ENCODE measurements around the gene CPT1A.

GRCh38 chr11:68753300-68753699 is 88.4 kb downstream of the CPT1A start:
- TF ChIP-seq, protein P1, sequence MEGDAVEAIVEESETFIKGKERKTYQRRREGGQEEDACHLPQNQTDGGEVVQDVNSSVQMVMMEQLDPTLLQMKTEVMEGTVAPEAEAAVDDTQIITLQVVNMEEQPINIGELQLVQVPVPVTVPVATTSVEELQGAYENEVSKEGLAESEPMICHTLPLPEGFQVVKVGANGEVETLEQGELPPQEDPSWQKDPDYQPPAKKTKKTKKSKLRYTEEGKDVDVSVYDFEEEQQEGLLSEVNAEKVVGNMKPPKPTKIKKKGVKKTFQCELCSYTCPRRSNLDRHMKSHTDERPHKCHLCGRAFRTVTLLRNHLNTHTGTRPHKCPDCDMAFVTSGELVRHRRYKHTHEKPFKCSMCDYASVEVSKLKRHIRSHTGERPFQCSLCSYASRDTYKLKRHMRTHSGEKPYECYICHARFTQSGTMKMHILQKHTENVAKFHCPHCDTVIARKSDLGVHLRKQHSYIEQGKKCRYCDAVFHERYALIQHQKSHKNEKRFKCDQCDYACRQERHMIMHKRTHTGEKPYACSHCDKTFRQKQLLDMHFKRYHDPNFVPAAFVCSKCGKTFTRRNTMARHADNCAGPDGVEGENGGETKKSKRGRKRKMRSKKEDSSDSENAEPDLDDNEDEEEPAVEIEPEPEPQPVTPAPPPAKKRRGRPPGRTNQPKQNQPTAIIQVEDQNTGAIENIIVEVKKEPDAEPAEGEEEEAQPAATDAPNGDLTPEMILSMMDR (optimal IDR thresholded peaks at IDR 0.05 in 1 of 3, IDR thresholded peaks at IDR 0.05 in 1 of 3, conservative IDR thresholded peaks at IDR 0.05 in 1 of 3; ENCODE audit: extremely low read depth in 1 of 3, insufficient read depth in 2 of 3, low read length in 3 of 3): no peak
- TF ChIP-seq EZH2 (IDR thresholded peaks at IDR 0.05; ENCODE audit: low read length): no peak
